Measurements from ENCODE around the gene SETD1A.
"Not testable (repeated sequence)": the region's sequence is repeated elsewhere in the genome, so short reads cannot be mapped to it uniquely, and the experiment has no call there.

SETD1A gene

DNA sequence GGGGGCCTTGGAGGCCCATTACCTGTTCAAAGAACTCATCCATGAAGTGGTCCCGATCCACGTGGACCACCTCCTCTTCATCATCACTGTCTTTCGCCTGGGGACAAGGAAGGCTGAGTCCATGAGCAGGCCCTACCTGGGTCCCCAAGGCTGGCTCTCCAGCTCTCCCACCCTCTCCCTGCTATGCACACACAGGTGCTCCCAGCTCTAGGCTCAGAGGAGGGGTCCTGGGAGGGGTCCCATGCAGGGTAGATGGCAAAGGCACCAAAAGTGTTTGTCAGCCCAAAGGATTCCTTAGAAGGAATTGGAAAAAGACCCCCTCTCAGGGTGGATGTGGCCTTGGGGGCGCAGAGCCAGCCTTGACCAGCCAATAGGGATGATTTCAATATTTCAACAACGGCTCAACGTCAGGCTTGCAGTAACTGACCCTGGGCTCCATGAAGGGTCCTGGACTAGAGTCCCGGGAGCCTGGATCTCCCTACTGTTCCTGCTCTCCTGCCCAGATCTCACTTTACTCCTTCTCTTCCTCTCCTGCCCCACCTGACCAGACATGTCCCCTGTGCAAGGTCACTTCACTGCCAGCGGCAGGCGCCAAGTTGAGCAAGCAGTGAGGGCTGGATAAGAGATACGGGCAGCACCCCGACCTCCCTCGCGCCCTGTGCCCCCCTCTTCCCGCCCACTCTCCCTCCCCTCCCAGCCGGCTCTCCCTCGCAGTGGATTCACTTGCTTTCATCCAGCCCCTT lies 44.1 kb downstream of the SETD1A start:
- no peak for DNase-seq

DNA sequence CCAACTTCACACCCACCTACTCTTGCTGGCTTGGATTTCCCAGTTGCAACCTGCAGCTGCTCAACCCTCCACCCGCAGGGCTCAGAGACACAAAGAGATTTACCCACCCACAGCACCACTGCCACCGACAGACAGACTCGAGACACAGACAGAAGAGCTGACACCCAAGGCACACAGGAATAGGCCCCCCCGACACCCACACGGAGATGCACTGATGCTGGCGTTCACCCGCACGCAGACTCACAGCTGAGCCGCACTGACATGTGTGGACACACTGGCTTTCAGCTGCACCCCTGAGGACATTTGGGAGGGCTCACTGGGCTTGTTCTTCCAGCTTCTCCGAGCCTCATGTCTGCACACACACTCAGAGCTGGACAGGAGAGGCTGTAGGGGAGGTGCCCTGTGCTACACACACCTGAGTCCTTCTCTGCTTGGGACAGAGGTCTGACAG lies 44.7 kb downstream of the SETD1A start:
- DNase-seq = no peak

DNA sequence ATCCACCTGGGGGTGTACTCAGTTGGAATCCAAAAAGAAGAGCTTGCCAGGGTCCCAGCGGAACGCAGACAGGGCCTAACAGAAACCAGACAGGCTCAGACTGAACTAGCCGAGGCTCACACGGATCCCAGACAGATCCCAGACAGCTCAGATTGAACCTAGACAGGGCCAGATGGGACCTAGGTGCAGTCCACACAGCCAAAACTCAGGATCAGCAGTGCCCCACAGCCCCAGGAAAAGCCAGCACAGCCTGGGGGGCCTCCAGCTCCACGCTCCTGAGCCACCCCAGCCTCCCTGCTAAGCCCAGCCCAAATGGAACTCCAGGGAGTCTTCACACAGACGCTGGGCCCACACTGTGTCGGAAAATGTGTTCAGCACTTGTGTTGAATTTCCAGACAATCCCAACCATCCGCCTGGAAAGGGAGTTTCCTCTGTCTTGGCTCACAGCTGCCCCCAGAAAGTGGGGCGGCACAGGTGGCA lies 45.3 kb downstream of the SETD1A start:
- DNase-seq = no peak

DNA sequence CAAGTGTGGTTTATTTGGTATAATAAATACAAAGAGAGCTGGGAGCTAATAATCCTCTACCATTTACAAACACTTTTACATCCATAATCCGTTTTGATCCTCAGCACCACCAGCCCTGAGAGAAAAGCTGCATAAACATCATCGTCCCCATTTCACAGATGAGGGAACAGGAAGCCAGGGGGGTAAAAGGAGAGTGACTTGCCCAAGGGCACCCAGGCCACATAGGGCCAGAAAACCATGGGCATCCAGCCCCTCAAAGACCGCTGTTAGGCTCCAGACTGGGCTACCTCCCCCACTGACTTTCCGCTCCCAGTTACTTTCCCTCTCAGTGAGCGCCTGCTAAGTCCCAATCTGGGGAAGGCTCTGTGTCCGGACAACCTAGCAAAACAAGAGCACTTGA lies 46.2 kb downstream of the SETD1A start:
- no peak for DNase-seq

DNA sequence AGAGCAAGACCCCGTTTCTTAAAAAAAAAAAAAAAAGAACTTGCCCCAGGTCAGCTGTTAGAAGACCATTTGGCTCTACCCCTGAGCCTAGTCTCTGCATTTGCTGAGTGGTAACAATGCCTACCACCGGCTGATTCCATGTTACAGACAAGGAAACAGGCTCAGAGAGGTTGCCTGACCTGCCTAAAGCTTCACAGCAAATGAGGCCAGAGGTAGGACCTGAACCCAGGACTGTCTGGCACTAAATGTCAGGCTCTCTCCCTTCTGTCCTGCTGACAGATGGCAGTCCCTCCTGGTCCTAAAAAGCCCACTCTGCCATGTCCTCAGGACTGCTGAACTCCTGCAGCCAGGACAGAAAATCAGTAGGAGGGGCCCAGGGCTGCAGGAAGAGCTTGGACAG lies 47.1 kb downstream of the SETD1A start:
- DNase-seq = no peak

DNA sequence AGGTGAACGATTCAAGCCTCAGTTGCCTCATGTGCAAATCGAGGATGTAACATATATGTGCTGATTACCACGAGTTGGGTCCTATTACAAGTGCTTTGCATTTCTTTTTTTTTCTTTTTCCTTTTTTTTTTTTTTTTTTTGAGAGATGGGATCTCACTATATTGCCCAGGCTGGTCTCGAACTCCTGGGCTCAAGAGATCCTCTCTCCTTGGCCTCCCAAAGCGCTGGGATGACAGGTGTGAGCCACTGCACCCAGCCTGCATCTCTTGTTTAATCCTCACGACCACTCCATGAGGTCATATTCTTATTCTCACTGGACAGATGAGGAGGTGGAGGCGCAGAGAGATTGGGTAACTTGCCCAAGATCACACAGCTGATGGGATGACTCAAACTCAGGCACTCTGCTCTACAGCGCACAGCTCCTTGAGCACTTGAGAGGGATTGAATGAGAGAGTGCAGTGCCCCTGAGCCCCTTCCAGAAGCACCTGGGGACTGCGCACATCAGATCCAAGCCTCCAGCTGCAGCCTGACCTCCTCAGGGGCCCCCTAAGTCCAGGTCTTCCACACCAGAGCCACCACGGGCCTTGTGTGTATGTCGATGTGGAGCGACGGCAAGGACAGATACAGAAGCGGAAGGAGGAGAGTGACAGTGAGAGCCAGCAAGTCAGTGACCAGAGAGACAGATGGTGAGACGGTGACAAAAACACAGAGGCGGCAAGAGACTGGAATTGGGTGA lies 48.0 kb downstream of the SETD1A start:
- no peak for DNase-seq

DNA sequence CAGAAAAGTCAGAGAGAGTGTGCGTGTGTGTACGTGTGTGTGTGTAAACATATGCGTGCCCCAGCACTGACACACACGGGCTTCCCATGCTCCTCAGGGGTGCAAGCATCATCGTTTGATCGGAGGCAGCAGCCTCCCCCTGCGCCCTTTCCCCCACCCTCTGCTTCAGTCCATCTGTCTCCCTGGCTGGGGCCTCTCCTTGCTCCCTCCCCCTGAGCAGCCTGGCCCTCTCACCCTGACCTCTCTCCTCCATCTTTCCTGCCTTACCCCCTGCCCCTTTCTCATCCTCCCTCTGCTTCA lies 48.5 kb downstream of the SETD1A start:
- no peak for DNase-seq

DNA sequence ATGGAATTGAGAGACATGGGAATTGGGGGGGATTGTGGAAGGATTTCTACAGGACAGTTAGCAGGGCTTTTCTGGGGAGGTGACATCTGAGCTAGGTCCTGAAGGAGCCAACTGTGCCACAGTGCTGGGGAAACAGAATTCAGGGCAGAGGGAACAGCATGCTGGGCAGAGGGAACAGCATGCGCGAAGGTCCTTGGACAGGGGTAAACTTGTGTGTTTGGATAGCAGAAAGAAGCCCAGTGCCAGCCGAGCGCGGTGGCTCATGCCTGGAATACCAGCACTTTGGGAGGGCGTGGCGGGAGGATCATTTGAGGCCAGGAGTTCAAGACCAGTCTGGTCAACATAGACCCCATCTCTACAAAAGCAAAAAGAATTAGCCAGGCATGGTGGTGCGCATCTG lies 49.0 kb downstream of the SETD1A start:
- DNase-seq = no peak

DNA sequence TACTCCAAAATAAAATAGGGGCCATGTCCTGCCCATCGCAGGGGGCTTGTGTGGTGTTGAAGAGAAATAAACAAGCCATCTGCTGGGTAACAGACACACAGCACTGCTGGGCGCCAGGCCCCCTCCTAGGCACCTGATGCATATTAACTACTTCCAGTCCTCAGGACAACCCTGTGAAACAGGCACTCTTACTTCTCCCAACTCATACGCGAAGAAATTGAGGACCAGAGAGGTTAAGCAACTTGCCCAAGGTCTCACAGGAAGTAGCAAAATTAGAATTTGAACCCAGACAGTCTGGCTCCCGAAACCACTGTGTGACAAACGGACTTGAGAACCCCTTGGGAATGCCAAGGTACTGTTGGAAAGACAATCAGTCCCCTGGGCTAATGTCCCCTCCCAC lies 50.1 kb downstream of the SETD1A start:
- no peak for DNase-seq

DNA sequence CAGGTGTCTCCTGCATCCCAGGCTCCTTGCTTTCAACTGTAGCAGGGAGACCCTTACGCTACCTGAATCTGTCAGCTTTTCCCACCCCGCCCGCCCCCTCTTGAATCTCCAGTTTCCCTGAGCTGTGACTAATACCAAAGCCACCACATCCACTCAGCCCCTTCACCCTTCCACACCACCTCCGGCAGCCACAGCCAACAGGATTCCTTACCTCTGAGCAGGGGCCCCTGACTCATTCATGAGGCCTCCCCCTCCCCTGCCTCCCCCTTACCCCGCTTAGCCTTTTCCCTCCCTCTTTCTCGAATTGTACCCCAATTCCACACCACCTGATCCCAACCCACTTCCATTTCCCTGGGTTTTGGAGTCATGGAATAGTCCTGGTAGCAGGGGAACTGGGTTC lies 50.6 kb downstream of the SETD1A start:
- no peak for DNase-seq

DNA sequence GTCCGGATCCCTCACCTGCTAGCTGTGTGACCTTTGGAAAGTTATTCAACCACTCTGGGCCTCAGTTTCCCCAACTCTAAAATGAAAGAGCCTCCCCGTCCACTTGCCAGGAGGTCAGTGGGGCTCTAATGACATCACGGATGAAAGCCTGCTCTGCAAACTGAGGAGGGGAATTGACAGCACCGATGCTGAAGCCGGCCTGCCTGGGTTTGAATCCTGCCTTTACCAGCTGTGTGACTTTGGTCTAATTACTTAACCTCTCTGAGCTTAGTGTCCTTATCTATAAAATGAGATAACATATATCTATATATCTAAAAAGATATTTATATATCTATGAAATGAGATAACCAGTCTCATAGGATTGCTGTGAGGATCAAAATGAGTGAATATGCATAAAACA lies 51.0 kb downstream of the SETD1A start:
- no peak for DNase-seq

DNA sequence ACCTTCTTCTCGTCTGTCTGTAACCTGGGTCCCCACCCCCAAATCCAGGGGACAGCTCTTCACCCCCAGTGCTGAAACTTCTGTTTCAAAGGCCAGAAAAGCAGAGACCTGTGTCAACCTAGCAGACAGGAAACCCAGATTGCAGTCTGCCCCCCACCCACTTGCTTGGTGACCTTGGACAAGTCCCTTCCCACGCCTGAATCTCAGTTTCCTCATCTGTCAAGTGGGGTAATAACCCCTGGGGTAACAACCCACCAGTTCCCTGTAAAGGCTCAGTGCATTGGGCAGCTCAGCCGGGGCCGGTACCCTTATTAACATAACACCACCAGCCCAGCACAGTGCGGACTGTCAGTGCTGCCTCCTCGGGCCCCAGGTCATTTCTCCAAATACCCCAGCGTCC lies 51.6 kb downstream of the SETD1A start:
- DNase-seq = no peak

DNA sequence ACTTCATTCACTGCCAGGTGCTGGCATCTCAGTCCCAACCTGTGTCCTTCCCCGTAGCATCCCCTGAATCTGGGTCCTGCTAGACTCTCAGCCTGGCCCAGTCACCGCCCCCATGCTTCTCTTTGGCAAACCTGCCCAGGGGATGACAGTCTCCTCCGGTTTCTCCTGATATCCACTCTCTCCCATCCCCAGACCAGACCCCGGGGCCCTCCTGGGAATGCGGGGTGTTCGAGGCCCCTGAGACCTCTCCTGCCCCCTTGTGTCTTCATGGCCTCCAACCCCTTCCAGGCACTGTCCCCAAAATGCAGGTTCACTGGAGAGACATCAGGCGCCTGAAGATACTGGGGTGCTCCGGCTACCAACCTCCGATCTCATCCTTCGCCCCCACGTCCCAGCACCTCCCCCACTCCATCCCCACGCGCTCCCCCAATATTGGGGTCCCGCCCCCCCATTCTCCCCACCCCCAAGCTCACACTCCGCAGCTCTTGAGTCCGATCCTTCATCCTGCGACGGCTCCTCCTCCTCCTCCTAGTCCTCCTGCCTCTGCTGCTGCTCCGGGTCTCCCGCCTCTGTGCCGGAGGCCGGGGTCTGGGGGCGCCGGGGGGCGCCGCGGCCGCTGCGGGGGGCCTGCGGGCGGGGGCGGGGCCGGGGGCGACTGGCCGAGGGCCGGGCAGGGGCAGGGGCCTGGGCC lies 52.5 kb downstream of the SETD1A start:
- no peak for DNase-seq

DNA sequence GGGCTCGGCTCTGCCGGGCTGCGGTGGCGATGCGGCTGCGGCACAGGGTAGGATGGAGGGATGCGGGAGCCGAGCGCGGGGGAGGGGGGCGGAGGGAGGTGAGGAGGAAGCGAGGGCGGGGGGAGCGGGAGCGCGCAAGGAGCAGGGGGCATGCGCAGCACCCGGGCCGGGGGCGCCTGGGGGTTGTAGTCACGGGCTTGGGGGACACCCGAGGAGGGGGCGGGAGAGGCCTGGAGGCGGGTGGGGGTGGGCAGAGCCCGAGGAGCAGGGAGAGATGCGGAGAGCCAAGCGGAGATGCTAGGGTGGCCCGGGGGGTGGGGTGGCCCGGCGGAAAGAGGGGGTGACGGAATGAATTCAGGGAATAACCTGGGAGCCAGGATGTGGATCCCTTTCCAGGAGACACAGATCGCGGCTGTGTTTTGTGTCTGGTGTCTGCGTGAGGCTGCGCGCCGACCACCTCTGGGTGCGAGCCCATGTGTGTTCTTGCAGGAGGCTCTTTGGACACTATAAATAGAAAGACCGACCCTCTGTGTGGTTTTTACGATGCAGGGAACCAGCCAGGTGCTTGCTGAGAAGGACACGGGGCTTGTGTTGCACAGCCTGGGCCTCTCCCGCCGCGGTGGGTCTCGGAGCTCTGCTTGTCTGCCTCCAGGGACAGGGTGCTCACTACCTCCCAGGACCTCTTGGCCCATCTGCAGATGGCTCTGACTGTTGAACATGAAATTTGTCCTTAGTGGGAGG lies 53.2 kb downstream of the SETD1A start, which contains the start of gene STX1B:
TSS of gene STX1B (minus strand) at position 54 of the 741 bp plus-strand sequence. CDS start 242 bp downstream, outside the sequence.
- peak; percentile 55 for DNase-seq

DNA sequence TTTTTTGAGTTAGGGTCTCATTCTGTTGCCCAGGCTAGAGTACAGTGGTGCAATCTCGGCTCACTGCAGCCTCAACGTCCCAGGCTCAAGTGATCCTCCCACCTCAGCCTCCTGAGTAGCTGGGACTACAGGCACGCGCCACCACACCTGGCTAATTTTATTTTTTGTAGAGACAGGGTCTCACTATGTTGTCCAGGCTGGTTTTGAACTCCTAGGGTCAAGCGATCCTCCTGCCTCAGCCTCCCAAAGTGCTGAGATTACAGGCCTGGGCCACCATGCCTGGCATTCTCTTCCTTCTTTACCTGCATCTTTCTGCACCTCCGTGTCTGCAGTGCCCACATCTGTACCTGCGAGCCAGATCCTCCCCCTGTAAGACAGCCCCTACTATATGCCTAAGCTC lies 54.3 kb downstream of the SETD1A start:
- DNase-seq = not testable (repeated sequence)

DNA sequence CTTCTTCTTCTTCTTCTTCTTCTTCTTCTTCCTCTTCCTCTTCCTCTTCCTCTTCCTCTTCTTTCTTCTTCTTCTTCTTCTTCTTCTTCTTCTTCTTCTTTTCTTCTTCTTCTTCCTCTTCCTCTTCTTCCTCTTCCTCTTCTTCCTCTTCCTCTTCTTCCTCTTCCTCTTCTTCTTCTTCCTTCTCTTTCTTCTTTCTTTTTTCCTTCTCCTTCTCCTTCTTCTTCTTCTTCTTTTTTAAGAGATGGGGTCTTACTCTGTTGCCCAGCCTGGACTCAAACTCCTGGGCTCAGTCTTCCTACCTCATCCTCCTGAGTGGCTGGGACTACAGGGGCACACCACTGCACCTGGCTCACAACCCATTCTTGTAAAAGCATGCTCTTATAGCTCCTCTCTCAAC lies 55.7 kb downstream of the SETD1A start:
- DNase-seq = not testable (repeated sequence)

DNA sequence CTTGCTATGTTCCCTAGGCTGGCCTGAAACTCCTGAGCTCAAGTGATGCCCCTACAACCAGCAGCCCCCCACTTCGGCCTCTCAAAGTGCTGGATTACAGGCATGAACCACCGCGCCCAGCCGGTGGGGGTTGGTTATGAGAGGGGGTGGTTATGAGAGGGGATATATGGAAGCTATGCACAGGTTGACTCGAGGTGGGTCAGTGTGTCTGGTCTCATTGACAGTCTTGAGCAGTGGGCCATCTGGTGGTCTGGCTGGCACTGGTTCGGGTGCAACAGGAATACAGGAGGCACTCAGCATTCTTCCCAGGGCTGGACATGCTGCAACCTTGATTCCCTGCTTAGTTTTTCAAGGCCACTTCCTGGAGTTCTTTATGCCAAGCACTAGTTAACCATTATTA lies 58.5 kb downstream of the SETD1A start:
- no peak for DNase-seq

DNA sequence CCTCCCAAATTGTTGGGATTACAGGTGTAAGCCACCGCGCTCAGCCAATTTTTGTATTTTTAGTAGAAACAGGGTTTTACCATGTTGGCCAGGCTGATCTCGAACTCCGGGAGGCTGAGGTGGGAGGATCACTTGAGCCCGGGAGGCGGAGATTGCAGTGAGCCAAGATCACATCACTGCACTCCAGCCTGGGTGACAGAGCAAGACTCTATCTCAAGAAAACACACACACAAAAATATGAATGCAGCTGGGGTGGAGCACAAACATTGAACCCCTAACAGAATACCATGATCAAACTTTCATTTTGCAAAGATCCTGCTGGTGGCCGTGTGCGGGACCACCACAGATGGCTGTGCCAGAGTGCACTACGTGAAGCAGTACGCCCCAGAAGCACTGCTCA lies 60.2 kb downstream of the SETD1A start:
- DNase-seq = not testable (repeated sequence)

DNA sequence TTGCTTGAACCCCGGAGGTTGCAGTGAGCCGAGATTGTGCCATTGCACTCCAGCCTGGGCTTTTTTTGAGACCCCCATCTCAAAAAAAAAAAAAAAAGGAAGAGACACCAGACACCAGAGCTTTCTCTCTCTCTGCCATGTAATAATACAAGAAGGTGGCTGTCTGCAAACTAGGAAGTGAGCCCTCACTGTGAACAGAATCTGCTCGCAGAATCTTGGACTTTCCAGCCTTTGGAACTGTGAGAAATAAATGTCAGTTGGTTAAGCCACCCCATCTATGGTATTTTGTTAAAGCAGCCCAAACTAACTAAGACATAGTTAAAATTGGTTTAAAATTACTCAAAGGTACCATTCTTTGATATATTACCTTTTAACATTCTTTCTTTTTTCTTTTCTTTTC lies 63.0 kb downstream of the SETD1A start:
- DNase-seq = no peak

DNA sequence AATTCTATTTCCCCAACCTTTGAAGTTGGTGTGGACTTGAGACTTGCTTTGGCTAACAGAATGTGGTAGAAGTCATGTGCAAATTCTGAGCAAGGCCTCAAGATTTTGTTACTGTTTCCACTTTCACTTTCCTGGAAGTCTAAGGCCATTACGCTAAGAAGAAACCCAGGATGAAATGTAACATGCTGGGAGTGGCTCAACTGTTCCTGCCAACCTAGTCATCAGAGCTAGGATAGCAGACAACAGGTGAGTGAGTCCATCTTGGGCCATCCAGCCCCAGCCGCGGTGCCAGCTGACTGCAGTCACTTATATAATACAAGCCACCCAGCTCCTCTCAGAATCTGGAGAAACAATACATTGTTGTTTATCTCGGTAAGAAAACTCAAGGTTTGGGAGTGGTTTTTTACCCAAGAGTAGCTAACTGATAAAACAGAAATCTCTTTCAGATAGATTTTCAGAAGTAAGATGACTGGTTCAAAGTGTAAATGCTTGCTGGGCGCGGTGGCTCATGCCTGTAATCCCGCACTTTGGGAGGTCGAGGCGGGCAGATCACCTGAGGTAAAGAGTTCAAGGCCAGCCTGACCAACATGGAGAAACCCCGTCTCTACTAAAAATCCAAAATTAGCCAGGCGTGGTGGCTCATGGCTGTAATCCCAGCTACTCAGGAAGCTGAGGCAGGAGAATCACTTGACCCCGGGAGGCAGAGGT lies 65.1 kb downstream of the SETD1A start:
- no peak for DNase-seq

DNA sequence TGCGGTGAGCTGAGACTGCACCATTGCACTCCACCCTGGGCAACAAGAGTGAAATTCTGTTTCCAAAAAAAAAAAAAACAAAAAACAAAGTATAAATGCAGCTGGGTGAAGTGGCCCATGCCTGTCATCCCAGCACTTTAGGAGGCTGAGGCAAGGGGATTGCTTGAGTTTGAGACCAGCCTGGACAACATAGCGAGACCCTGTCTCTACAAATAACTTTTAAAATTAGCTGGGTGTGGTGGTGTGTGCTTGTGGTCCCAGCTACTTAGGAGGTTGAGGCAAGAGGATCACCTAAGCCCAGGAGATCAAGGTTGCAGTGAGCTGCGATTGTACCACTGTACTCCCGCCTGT lies 65.7 kb downstream of the SETD1A start:
- no peak for DNase-seq

DNA sequence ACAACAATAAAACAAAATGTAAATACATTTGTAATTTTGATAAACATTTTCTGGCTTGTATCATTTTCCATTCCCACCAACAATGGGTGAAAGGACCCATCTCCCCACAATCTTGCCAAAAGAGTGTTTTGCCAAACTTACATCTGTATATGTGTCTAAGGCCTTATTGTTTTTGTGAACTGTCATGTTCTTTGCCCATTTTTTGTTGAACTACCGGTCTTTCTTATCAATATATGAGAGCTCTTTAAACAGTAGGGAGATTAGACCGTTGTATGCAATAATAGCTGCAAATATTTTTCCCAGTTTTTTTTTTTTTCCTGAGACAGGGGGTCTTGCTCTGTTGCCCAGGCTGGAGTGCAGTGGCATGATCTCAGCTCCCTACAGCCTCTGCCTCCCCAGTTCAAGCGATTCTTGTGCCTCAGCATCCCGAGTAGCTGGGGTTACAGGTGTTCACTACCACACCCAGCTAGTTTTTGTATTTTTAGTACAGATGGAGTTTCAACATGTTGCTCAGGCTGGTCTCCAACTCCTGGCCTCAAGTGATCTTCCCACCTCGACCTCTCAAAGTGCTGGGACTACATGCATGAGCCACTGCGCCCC lies 66.2 kb downstream of the SETD1A start:
- DNase-seq = no peak

All from activated CD4-positive, alpha-beta T cell treated with anti-CD3 and anti-CD28 coated beads, Interleukin-2, amount 50 U/mL, for 1 hour (primary cell).